Spleen (tissue), 7 donors: Measurements from ENCODE around the gene SFTPA2.

Source experiments
- POLR2A ChIP-seq, 3 donors: fragments of 450-650 bp; IDR thresholded peaks; one replicate each; pipeline ENCODE4 v1.5.1; 2017; ENCODE audit warnings: antibody characterized with exemption in 3 of 3, mild to moderate bottlenecking in 1 of 3
- TF ChIP-seq, protein P1 (sequence below), 11 experiments: fragments of 200-600 bp in 7 of 11; fragments of 450-650 bp in 4 of 11; sonication (generic) in 4 of 11; IDR thresholded peaks in 8 of 11; conservative IDR thresholded peaks in 3 of 11; 1 replicate in 7 of 11; 2 replicates in 4 of 11; pipeline versions ENCODE4 v1.4.0 to v1.8.0; 2016 to 2021; ENCODE audit warnings: antibody characterized with exemption in 11 of 11, inconsistent platforms in 4 of 11, mild to moderate bottlenecking in 1 of 11
- donor health status: DM: no; HTN: no; CAD: no; lungs with moderate emphysema.
- donor health status: DM: no; HTN: no; CAD: no.
- donor health status: DM: no; HTN: no; CAD: no.

DNA sequence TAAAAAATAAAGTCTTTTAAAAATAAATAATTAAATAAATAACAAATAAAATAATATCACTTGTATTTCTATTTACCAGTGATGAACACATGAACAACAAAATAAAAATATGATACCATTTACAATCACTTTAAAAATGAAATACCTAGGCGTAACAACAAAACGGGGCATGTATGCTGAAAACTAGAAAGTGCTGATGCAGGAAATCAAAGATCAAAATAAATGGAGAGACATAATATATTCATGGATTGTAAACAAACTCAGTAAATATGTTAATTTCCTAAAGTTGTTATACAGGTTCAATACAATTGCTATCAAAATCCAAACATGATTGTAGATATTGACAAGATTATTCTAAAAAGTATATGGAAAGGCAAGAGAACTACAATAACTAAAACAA lies 19.2 kb upstream of the SFTPA2 start:
- TF ChIP-seq, protein P1, sequence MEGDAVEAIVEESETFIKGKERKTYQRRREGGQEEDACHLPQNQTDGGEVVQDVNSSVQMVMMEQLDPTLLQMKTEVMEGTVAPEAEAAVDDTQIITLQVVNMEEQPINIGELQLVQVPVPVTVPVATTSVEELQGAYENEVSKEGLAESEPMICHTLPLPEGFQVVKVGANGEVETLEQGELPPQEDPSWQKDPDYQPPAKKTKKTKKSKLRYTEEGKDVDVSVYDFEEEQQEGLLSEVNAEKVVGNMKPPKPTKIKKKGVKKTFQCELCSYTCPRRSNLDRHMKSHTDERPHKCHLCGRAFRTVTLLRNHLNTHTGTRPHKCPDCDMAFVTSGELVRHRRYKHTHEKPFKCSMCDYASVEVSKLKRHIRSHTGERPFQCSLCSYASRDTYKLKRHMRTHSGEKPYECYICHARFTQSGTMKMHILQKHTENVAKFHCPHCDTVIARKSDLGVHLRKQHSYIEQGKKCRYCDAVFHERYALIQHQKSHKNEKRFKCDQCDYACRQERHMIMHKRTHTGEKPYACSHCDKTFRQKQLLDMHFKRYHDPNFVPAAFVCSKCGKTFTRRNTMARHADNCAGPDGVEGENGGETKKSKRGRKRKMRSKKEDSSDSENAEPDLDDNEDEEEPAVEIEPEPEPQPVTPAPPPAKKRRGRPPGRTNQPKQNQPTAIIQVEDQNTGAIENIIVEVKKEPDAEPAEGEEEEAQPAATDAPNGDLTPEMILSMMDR (IDR thresholded peaks at IDR 0.05 in 8 of 11, conservative IDR thresholded peaks at IDR 0.05 in 3 of 11) = no peak
- no peak for TF ChIP-seq POLR2A (IDR thresholded peaks at IDR 0.05)
